GM12865 (cell line): ENCODE data around the gene RALB.

Source experiments
- DNase-seq: peaks from one replicate; pipeline ENCODE4 v3.0.0; 2010; ENCODE audit warnings: low read depth
- H3K4me3 ChIP-seq: 2 replicates; pipeline ENCODE4 v1.5.1; 2011; ENCODE audit warnings: mild to moderate bottlenecking, low read depth, low read length, control low read depth
- CTCF ChIP-seq: IDR thresholded peaks from 2 replicates; pipeline ENCODE4 v1.5.1; 2011; ENCODE audit warnings: low read length, control low read depth, low read depth, inconsistent platforms; ENCODE audit not compliant: insufficient read depth; ENCODE audit errors: missing control alignments

The RALB gene

GRCh38 chr2:120326066-120326465 is 73.4 kb downstream of the RALB start:
- no peak for DNase-seq
- no peak for TF ChIP-seq CTCF
- no peak overlapping the region for H3K4me3 ChIP-seq

- DNase-seq = peak; percentile 51
- no peak for TF ChIP-seq CTCF
- H3K4me3 ChIP-seq = no peak overlapping the region
Observed at GRCh38 chr2:120330946-120331822, 78.5 kb downstream of the RALB start.

- no peak overlapping the region for H3K4me3 ChIP-seq
- TF ChIP-seq CTCF = no peak
- DNase-seq = no peak
Observed at GRCh38 chr2:120331903-120332302, 79.3 kb downstream of the RALB start.

DNA sequence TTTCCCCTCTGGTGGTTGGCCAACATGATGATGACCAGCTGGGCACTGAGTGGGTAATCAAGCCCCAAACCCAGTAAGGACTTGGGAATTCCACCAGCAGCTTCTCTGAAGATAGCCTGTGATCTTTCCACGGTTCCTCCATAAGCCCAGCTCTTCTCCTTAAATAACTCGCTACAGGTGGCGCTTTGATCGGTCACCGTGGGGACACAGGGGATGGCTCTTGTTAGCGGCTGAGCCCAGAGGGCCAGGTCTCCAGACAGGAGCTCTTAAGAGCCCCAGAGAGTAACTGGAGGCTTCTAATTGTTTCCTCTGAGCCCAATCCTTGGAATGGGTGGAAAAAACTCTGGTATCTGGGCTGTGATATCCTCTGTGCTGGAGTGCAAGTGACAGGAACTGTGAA is 79.7 kb downstream of the RALB start:
- TF ChIP-seq CTCF = no peak
- H3K4me3 ChIP-seq = no peak overlapping the region
- no peak for DNase-seq

GRCh38 chr2:120334068-120334467 is 81.4 kb downstream of the RALB start:
- TF ChIP-seq CTCF = no peak
- no peak overlapping the region for H3K4me3 ChIP-seq
- DNase-seq = no peak

- DNase-seq = no peak
- H3K4me3 ChIP-seq = no peak overlapping the region
- no peak for TF ChIP-seq CTCF
Observed at GRCh38 chr2:120336749-120337148, 84.1 kb downstream of the RALB start.

DNA sequence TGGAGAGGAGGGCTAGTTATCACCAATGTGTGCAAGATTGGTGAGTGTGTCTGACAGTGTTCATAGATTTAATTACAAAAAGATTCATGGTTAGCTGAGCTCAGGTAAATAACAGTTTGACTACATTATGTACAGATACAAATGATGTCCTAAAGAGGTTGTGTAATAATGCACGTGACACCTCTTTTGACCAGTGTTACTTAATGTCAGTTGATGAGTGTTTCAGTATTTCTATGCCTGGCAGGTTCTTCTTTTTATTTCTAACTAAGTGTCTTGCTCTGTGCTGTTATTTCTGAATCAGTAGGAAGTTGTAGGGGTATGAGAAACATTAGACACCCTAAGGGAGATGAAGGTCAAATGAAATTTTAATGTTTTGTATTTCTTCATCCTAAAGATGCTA is 85.4 kb downstream of the RALB start:
- no peak for DNase-seq
- TF ChIP-seq CTCF = no peak

More for the DNA sequence above, 85.4 kb downstream of the RALB start:
- H3K4me3 ChIP-seq = no peak overlapping the region
